ENCODE measurements around the gene STARD10.
"Not testable (repeated sequence)": the region's sequence is repeated elsewhere in the genome, so short reads cannot be mapped to it uniquely, and the experiment has no call there.

- TF ChIP-seq CTCF, POLR2A, POLR2AphosphoS5, EP300 (IDR thresholded peaks at IDR 0.05): not testable (repeated sequence)
Observed at GRCh38 chr11:72791228-72791627, 2.6 kb downstream of the STARD10 start.
